ENCODE measurements around the gene CHMP6. TPM values are rescaled to one million over a fixed set of nuclear protein-coding genes. Genes with fewer than 3 reads are reported as not detected.

The CHMP6 gene
- total and polyA plus RNA-seq, 9 of the 15 experiments (the other 6 are each of a cell fraction or from before 2014, with no cell fraction given), result 0.25 to 30.4 (median 13.4) TPM

- peak; percentile 3; the same call in 1 of the 2 replicates for TF ChIP-seq JUND (IDR thresholded peaks at IDR 0.05; ENCODE audit: borderline replicate concordance, low read depth, low read length)
- TF ChIP-seq JUND (tag; IDR thresholded peaks at IDR 0.05; ENCODE audit: borderline replicate concordance, low read depth, low read length), result no peak
- peak; percentile 41 for TF ChIP-seq ARID1B (IDR thresholded peaks at IDR 0.05)
- TF ChIP-seq ETV5 (CRISPR knock-in tag; IDR thresholded peaks at IDR 0.05; ENCODE audit: low read depth), result no peak
- TF ChIP-seq, protein P1, sequence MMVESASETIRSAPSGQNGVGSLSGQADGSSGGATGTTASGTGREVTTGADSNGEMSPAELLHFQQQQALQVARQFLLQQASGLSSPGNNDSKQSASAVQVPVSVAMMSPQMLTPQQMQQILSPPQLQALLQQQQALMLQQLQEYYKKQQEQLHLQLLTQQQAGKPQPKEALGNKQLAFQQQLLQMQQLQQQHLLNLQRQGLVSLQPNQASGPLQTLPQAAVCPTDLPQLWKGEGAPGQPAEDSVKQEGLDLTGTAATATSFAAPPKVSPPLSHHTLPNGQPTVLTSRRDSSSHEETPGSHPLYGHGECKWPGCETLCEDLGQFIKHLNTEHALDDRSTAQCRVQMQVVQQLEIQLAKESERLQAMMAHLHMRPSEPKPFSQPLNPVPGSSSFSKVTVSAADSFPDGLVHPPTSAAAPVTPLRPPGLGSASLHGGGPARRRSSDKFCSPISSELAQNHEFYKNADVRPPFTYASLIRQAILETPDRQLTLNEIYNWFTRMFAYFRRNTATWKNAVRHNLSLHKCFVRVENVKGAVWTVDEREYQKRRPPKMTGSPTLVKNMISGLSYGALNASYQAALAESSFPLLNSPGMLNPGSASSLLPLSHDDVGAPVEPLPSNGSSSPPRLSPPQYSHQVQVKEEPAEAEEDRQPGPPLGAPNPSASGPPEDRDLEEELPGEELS (CRISPR knock-in tag; IDR thresholded peaks at IDR 0.05; ENCODE audit: borderline replicate concordance), result no peak
- no peak for TF ChIP-seq TEAD2 (tag; IDR thresholded peaks at IDR 0.05)
- TF ChIP-seq, protein P2, sequence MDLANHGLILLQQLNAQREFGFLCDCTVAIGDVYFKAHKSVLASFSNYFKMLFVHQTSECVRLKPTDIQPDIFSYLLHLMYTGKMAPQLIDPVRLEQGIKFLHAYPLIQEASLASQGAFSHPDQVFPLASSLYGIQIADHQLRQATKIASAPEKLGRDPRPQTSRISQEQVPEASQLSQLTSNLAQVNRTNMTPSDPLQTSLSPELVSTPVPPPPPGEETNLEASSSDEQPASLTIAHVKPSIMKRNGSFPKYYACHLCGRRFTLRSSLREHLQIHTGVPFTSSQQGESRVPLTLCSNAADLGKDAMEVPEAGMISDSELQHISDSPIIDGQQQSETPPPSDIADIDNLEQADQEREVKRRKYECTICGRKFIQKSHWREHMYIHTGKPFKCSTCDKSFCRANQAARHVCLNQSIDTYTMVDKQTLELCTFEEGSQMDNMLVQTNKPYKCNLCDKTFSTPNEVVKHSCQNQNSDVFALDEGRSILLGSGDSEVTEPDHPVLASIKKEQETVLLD (IDR thresholded peaks at IDR 0.05), result 0 out of 2 replicates have a peak, but pooled peaks have one; percentile 51
- TF ChIP-seq MYBL2 (IDR thresholded peaks at IDR 0.05; ENCODE audit: low read depth), result peak; percentile 12; the same call in 1 of the 2 replicates
- TF ChIP-seq MYBL2 (CRISPR knock-in tag; IDR thresholded peaks at IDR 0.05; ENCODE audit: borderline replicate concordance), result no peak
- TF ChIP-seq, protein P3, sequence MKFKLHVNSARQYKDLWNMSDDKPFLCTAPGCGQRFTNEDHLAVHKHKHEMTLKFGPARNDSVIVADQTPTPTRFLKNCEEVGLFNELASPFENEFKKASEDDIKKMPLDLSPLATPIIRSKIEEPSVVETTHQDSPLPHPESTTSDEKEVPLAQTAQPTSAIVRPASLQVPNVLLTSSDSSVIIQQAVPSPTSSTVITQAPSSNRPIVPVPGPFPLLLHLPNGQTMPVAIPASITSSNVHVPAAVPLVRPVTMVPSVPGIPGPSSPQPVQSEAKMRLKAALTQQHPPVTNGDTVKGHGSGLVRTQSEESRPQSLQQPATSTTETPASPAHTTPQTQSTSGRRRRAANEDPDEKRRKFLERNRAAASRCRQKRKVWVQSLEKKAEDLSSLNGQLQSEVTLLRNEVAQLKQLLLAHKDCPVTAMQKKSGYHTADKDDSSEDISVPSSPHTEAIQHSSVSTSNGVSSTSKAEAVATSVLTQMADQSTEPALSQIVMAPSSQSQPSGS (CRISPR knock-in tag; IDR thresholded peaks at IDR 0.05), result no peak
- peak; percentile 40 to 44; a peak in 2 of 4 replicates for TF ChIP-seq KDM1A (IDR thresholded peaks at IDR 0.05)
- peak; percentile 67 for TF ChIP-seq SPI1 (IDR thresholded peaks at IDR 0.05; ENCODE audit: borderline replicate concordance, low read depth, low read length)
- TF ChIP-seq NBN (IDR thresholded peaks at IDR 0.05; ENCODE audit: low read depth), result 0 out of 2 replicates have a peak, but pooled peaks have one; percentile 29
These were observed 11.1 kb upstream of the CHMP6 start (continued) for GRCh38 chr17:80980397-80981061.
